ENCODE measurements around the gene GREM2. TPM values are rescaled to one million over a fixed set of nuclear protein-coding genes. Genes with fewer than 3 reads are reported as not detected.

GREM2 gene
- 1.6 and 6.8 TPM in 2 replicates for total RNA-seq

GRCh38 chr1:240611619-240612480 lies at the start of gene GREM2:
Gene GREM2 (minus strand): TSS chr1:240612155. CDS start chr1:240493475, 118,680 bp downstream.

